Putamen (tissue), 1 donor: ENCODE results near the gene ETS1.

Experiments used
- DNase-seq: peaks from one replicate; pipeline ENCODE4 v3.0.0-alpha.2; 2016; ENCODE audit warnings: low spot score

Gene ETS1

DNA sequence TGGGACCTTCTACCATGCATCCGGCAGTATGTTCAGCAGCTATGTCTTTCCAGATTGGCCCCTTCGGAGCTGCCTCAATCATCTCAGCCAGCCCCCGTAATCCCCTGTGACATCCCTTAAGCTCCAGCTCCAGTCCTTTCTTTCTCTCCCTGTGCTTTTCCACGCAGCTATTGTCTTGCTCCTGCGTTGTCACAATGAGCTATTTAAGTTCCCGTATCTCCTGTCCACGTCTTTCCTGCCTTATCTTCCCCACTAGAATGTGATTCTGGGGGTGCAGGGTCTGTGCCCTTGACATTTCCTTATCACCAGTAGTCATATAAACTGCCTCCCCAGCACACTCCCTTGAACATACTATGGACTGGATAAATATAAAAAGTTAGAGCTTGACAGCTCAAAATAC is 5.1 kb upstream of the ETS1 start:
- DNase-seq = no peak

GRCh38 chr11:128590587-128590986 is 3.2 kb upstream of the ETS1 start:
- no peak for DNase-seq

- DNase-seq = no peak
These were observed 2.6 kb upstream of the ETS1 start for GRCh38 chr11:128589998-128590397.

- no peak for DNase-seq
These were observed 735 bp upstream of the ETS1 start for GRCh38 chr11:128588093-128588492.

DNA sequence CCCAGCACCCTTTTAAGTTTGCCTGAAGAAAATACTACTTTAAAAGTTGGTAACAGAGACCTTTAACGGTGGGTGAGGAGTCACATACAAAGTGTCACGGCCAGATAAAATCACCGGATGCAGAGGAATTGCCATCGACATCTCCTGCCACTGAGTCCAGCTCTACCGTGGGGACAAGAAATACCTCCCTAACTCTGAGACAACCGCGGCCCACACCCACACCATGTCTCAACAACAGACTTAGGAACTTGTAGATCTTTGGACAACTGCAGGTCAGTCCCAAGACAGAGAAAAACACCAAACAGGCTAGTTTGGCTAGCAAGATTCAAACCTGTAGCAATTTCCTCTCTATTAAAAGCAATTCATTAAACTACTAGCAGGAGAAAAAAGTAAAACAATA is 669 bp downstream of the ETS1 start:
- DNase-seq = no peak

DNA sequence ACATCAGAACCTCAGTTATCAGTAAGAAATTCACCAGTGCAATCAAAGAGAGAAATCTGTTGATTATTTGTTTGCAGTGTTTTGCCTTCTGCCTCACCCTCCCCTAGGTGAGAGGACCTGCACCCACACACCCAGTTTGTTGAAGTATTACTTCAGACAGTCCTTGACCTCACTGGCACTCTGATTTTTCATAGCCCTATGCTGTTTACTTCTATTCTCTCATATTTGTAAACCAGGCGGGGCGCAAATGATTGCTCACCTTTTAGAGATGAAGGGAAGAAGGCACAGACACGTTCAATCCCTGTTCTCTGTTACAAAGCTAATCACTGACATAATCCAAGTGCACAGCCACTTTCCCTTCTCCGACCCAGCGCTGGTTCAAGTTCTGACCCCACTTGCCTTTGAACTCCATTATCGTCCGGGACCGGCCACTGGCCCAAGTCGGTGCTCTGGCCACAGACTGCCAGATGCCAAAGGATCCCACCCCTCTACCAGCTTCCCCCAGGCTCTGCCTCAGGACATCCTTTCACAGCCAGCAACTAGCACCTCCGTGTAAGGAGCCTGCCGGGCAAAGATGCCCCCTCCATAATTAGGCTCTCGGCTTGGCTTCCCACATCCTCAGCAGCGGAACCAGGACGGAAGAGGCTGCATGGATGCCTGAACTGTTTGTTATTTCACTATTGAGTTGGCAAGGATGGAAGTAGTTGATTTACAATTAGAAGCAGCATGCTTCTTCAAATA is 1.7 kb downstream of the ETS1 start:
- no peak for DNase-seq

- no peak for DNase-seq
These were observed 3.1 kb downstream of the ETS1 start for GRCh38 chr11:128584253-128584652.

- no peak for DNase-seq
These were observed 4.6 kb downstream of the ETS1 start for GRCh38 chr11:128582496-128583366.

DNA sequence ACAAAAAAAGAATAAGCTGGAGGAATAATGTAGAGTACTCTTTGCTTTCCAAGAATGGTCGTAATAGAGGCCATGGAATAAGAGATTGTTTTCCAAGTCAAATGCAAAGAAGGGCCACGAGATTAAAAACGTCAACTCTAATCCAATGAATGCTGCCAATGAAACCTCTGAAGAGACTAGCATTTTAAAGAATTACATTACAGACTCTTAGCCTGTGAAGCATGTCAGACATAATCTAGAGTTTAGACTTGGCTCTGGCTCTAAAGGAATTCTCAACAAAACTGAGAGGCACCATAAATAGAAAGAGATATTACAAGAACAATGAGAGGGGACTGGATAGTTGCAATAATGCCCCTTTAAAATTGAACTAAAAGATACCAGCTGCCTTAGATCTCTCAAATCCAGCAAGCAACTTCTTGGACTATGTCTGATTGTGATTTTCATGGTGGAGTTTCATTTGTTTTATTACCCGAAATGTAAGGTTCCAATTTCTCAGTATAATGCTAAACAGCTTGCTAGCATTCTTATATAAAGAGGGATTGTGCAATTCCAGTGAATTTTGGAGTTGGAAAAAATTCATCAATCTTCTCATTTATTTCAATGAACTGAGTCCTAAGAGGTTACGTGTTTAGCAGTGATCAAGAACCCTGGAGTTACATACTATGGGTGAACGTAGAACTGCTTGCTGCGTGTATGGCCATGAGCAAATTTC is 5.6 kb downstream of the ETS1 start:
- DNase-seq = no peak

DNA sequence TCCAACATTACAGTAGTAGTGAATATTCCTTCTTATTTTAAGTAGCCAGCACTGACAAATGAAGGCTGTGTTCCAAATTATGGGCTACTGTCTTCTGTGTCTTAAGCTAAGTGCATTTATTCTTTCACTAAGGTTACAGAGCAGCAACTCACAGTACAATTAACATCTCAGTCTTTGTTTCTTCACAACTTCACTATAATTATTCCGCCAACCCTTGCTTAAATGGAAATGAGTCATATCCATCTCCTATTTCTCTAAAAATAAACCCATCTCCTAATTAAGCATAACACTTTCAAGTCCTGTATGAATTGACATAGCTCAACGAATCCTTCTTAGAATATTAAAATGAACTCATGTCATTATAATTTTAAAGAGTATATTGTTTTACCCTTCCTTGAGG is 6.7 kb downstream of the ETS1 start:
- no peak for DNase-seq

DNA sequence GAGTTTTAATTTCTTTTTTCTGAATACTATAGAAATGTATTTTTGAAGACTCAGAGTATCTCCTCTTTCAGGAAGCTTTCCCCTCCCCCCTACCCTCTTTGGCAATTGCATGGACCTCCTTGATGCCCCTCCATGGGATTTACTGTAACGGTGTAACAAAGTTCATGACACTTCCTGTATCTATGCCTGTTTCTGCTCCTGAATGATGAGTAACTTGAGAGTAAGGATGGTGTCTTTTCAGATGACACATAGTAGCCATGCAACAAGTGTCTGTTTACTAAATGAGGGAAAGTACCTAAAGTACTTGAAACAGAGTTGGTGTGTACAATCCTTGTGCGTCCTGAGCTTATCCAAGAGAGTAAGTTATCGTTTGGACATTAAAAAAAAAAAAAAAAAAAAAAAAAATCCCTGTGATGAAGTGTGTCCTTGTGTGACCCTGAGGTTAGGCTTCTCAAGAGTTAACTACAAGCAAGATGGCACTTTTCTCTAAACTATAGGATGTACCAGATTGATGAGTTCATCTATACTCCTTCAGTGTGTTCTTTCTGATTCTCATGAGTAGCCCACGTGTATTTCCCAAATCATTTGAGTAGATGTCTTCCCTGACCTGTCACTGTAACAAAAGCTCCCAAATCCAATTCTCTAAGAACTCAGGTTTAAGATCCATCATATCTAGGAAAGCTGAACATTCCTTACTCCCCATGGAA is 7.4 kb downstream of the ETS1 start:
- no peak for DNase-seq

GRCh38 chr11:128576555-128576954 is 10.8 kb downstream of the ETS1 start:
- DNase-seq = no peak

GRCh38 chr11:128575961-128576350 is 11.4 kb downstream of the ETS1 start:
- DNase-seq = no peak

DNA sequence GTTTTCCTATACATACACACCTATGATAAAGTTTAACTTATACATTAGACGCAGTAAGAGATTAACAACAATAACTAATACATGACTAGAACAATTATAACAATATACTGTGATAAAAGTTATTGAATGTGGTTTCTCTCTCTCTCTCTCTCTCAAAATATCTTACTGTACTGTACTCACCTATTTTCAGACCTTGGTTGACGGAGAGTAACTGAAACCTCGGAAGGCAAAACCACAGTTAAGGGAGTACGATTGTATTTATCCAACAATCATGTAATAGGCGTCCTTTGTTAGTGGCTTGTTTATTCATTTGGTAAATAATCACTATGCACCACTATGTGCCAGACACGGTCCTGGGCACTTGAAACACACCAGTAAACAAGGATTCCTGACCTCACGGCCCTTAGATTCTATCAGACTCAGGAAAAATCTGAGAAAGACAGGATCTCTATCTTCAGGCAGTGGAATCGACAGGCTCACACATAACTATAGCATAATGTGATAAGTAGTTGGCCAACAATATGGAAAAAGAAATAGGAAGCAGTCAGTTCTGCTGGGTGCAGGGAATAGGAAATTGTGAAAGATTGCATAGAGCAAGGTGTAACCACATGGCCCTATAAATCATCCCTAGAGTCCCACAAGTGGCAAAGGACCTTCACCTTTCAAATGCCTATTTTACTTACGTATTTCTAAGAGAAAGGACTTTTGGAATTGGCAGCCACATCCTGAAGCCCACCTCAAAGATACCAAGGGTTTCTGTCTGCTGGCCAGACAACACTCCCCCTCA is 12.0 kb downstream of the ETS1 start:
- DNase-seq = no peak

DNA sequence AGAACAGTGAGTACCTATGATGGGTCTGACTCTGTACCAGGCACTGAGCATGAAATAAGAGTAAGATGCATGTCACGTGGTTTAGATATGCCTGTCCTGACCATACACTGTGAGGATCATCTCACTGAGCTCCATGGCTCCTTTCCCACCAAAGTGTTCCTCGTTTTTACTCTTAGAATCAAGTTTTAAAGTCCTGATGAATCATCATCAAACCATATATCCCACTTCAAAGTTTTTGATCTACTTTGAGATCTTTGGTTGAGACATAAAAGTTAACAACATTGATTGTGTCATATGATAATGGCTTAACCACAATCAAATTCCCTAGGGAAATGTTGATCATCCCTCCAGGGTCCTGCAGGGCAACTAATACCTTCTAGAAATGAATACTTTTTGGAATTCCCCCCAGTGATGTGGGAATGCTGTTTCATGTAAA is 12.8 kb downstream of the ETS1 start:
- DNase-seq = no peak

- DNase-seq = no peak
These were observed 13.7 kb downstream of the ETS1 start for GRCh38 chr11:128573638-128574037.

DNA sequence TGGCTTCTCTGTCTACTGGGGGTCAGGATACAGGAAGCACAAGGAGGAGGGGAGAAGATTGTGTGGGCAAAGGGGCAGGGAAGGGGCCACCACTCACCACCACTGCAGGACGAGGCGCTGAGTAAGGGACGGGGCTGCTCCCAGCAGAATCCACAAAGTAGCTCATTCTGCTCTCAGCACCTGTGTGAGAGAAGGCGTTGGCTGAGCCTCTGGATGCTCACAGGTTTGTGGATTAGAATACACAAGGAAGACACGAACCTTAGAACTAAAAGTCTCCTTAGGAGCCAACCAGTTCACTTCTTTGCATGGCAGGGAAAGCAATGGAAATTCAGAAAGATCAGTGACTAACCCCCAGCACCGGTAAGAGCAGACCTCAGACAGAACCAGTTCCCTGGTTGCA is 14.4 kb downstream of the ETS1 start:
- no peak for DNase-seq

DNA sequence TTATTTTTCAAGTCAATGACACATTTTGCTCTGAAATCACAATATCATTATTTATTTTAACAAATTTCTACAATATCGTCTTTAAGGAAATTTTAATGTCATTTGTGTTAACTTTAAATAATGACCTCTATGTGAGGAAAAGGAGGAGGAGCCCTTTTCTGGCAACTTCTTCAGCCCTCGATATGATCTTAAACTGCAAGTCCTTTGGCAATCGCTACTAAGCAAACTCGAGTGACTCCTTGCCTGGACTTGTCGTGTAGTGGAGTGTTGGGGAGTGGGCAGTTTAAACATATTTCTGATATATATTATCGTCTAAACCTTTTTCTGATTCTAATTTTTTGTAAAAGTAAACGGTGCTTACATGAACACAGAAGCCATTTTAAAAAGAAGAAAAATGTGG is 16.7 kb downstream of the ETS1 start:
- DNase-seq = no peak

- no peak for DNase-seq
These were observed 18.1 kb downstream of the ETS1 start for GRCh38 chr11:128569291-128569690.

DNA sequence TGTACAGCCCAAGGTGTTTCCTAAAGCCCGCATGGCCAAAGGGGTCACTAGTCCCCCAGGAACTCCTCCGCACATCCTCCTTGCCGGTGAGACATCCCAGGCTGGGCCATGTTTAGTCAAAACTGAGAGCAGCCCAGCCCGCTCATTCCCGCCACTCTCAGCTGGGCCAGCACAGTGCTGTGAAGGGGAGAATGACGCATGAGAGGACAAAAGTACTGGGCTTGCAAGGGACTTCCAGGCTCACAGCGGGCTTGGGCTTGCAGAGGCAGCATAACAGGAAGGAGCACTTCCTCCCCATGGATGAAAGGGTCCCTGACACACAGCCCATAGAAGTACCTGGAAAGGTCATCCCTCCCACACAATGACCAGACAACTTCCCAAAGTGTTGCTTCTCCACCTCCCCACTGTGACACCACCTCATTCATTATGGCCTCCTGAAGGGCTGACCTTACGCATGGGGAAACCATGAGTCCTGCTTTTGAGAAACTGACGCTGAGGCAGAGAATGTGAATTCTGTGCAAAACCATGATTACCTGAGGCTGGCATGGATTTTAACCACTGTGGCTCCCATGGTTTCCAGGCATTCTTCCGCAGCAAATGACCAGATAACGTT is 19.1 kb downstream of the ETS1 start:
- no peak for DNase-seq

DNA sequence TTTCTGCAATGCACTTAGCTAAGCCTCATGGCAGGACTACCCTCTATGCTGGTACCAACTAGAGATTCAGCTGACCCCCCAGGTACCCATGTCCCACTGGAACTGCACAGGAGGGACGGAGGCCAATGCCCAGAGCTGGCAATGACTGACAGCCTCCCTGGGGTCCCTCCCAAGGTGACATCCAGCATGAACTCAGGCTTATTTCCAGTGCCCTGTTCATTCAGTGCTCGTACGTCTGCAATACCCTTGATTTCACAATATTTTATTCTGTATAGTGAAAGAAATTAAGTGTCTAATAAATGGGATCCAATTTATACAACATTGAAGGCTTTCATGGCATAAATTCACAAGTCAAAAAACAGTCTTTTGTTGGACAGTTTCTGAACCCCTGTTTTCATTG is 20.2 kb downstream of the ETS1 start:
- no peak for DNase-seq
